Astrocyte (in vitro differentiated cells and primary cell): ENCODE measurements around the gene ARIH2.

Experiments used
- CTCF ChIP-seq: IDR thresholded peaks from 2 replicates; pipeline ENCODE4 v1.5.1; 2011; ENCODE audit warnings: low read depth, mild to moderate bottlenecking, inconsistent platforms, low read length, moderate library complexity; ENCODE audit not compliant: insufficient read depth
- EZH2 ChIP-seq: IDR thresholded peaks from 2 replicates; pipeline ENCODE4 v1.6.1; 2012; ENCODE audit warnings: mild to moderate bottlenecking, low read length, inconsistent platforms; ENCODE audit not compliant: insufficient read depth

DNA sequence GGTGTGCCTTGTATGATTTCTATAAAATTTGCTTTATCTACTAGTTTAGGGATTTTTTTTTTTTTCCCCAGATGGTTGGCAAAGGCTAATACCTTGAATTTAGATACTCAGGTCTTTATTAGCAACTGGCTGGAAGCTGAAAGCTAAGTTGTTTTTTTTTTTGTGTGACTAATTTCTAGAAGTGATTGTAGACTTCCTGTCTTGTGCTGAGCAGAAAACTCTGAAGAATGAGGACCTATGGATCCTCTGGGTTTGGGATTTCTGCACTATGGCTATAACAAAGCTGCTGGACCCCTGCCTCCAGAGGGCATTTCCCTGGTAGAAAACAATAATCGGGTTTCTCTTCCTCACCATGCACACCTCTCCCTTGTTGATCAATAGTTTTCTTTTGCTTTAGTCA is 10.0 kb downstream of the ARIH2 start:
- TF ChIP-seq EZH2 (no peak), CTCF (no peak)
